ENCODE results near the gene TNKS1BP1. TPM values are rescaled to one million over a fixed set of nuclear protein-coding genes. Genes with fewer than 3 reads are reported as not detected.

The TNKS1BP1 gene
- total and polyA plus RNA-seq, 2 experiments from 2014 or later: 64.2 to 72.2 TPM

- TF ChIP-seq ZNF331 (CRISPR knock-in tag; IDR thresholded peaks at IDR 0.05; ENCODE audit: low read depth) (no peak), POLR2AphosphoS5 (IDR thresholded peaks at IDR 0.05; ENCODE audit: low read depth) (no peak), STAT1 (IDR thresholded peaks at IDR 0.05; ENCODE audit: unreplicated experiment) (no peak), JUNB (IDR thresholded peaks at IDR 0.05; ENCODE audit: unreplicated experiment) (no peak), EZH2 (IDR thresholded peaks at IDR 0.05; ENCODE audit: low read depth, unreplicated experiment) (no peak), ZNF114 (CRISPR knock-in tag; IDR thresholded peaks at IDR 0.05) (no peak), ETS1 (IDR thresholded peaks at IDR 0.05) (no peak)
Observed at GRCh38 chr11:57353036-57353435, 28.3 kb upstream of the TNKS1BP1 start (continued).

DNA sequence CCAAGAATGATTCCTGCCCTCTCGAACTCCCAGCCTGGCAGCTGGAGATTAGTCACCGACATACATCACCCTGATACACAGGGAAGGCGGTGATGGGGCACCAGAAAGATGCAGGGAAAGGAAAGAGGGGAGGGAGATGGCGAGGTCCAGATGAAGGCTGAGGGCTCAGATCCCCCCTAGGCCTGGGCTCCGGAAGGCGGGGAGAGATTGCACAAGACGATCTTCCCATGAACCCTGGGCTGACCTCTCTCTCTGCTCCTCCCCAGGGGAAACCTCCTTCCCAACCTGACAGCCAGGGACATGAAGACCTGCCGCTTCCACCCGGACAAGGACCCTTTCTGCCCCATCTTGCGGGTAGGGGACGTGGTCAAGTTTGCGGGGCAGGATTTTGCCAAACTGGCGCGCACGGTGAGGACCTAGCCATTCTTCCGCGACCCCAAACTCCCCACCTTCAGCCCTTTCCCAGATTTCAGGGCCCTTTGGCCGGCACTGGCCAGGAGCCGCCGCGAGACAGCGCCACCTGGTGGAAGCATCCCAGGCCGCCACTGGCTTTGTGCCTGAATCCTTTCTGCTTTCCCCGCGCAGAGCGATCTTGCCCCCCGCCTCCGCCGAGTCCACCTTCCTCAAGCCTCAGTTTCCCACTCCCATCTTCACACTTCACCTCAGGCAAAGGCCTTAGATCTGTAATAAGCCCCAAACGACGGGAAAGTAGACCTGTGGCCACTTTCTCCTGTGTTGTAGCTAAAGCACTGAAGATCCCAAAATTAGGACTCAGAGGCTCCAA lies 24.9 kb upstream of the TNKS1BP1 start:
- Histone ChIP-seq H4K20me1 (replicated peaks; ENCODE audit: insufficient read depth) (no peaks in the 10 kb centered on the region), H3K79me2 (replicated peaks; ENCODE audit: insufficient read depth) (no peaks in the 10 kb centered on the region), H3K27me3 (ENCODE audit: insufficient read depth) (peaks cover 4% of the 10 kb centered on the region; the same call in 1 of the 2 replicates), H3K27ac (ENCODE audit: low read depth) (no peak overlapping the region), H2AFZ (peak overlapping the region; percentile 99), H3K36me3 (ENCODE audit: insufficient read depth) (no peaks in the 10 kb centered on the region), H3K4me2 (peak overlapping the region; percentile 89), H3K4me3 (peak overlapping the region; percentile 65), H3F3A (replicated peaks; ENCODE audit: low read depth) (0 out of 2 replicates have a peak, but pooled peaks cover 6% of the 10 kb centered on the region), H3K9me2 (ENCODE audit: insufficient read depth) (no peaks in the 10 kb centered on the region), H3K4me1 (ENCODE audit: insufficient read depth) (peaks cover 22% of the 10 kb centered on the region)
- Mint-ChIP-seq H3K27ac (peak overlapping the region; percentile 66; the same call in 1 of the 2 replicates), H3K36me3 (ENCODE audit: low read depth) (no peaks in the 10 kb centered on the region; the same call in 2 of the 3 replicates), H3K9me3 (peaks cover 6% of the 10 kb centered on the region), H3K4me1 (peaks cover 27% of the 10 kb centered on the region), H3K4me3 (peak overlapping the region; percentile 77), H3K27me3 (ENCODE audit: insufficient read depth, low read depth, poor library complexity) (peaks cover 26% of the 10 kb centered on the region)
- peak; percentile 84 for ATAC-seq
- no peak for TF ChIP-seq JUNB (IDR thresholded peaks at IDR 0.05; ENCODE audit: unreplicated experiment)
- TF ChIP-seq REST (IDR thresholded peaks at IDR 0.05; ENCODE audit: unreplicated experiment): no peak
- TF ChIP-seq ZNF331 (CRISPR knock-in tag; IDR thresholded peaks at IDR 0.05; ENCODE audit: low read depth): no peak
- TF ChIP-seq CTCF (conservative IDR thresholded peaks at IDR 0.05; ENCODE audit: low read depth in 2 of 2): peak; percentile 90 to 92
- TF ChIP-seq NANOG (IDR thresholded peaks at IDR 0.05; ENCODE audit: borderline replicate concordance): no peak
- no peak for TF ChIP-seq CREB1 (CRISPR knock-in tag; IDR thresholded peaks at IDR 0.05; ENCODE audit: low read depth)
- TF ChIP-seq ETS1 (IDR thresholded peaks at IDR 0.05): no peak
- DNase-seq (ENCODE audit: low spot score): peak; percentile 85

Measured in GM23338 (cell line).